IMR-90 (cell line): ENCODE results near the gene LNX1. TPM values are rescaled to one million over a fixed set of nuclear protein-coding genes. Genes with fewer than 3 reads are reported as not detected.

Experiments
- ATAC-seq: fragments of 200-7000 bp; cut with Tn5 transposase; 2 replicates; pipeline ENCODE4 v1.9.1; 2020; ENCODE audit warnings: low read depth, mild to moderate bottlenecking, moderate library complexity
- BruUV-seq: library from RNA; stranded (reverse); fragments of 400-500 nt; replicated peaks from 2 replicates; lab custom pipeline; 2021; lab: Mats Ljungman, UMichigan
- CTCF ChIA-PET: fragments of 300-600 bp; formaldehyde crosslinking; extraction: SDS; loops from one replicate; lab custom pipeline; 2021; ENCODE audit warnings: antibody characterized with exemption; lab: Yijun Ruan, JAX
- POLR2A ChIA-PET: fragments of 300-600 bp; sonication (Branson Sonifier 250); formaldehyde crosslinking; loops from one replicate; lab custom pipeline; 2022; ENCODE audit warnings: antibody characterized with exemption; ENCODE audit not compliant: unreplicated experiment; lab: Charles Lee
- DNase-seq: peaks from one replicate; pipeline ENCODE4 v3.0.0; 2013
- H2AFZ ChIP-seq: replicated peaks from 2 replicates; pipeline ENCODE3; 2013; ENCODE audit warnings: low read length, mild to moderate bottlenecking; ENCODE audit not compliant: poor library complexity
- H2AK5ac ChIP-seq: 2 replicates; pipeline ENCODE4 v1.6.1; 2013; ENCODE audit warnings: low read depth, low read length, inconsistent platforms
- H2AK9ac ChIP-seq: replicated peaks from 2 replicates; pipeline ENCODE3; 2013; ENCODE audit warnings: mild to moderate bottlenecking, low read depth, low read length, moderate library complexity; ENCODE audit not compliant: poor library complexity
- H2BK120ac ChIP-seq: 2 replicates; pipeline ENCODE4 v1.6.1; 2013; ENCODE audit warnings: low read depth, low read length, inconsistent platforms
- H2BK15ac ChIP-seq: 3 replicates; pipeline ENCODE4 v1.6.1; 2013; ENCODE audit warnings: low read depth, low read length, inconsistent platforms
- H2BK20ac ChIP-seq: 2 replicates; pipeline ENCODE4 v1.6.1; 2013; ENCODE audit warnings: low read depth, mild to moderate bottlenecking, inconsistent platforms, low read length, moderate library complexity
- H2BK5ac ChIP-seq: 2 replicates; pipeline ENCODE4 v1.6.1; 2013; ENCODE audit warnings: mild to moderate bottlenecking, low read depth, low read length, inconsistent platforms; ENCODE audit not compliant: poor library complexity, severe bottlenecking
- H3K14ac ChIP-seq: replicated peaks from 2 replicates; pipeline ENCODE4 v1.6.1; 2013; ENCODE audit warnings: low read depth, low read length, inconsistent platforms
- H3K18ac ChIP-seq: 2 replicates; pipeline ENCODE4 v1.6.1; 2013; ENCODE audit warnings: low read depth, low read length, control low read depth
- H3K23ac ChIP-seq: 2 replicates; pipeline ENCODE4 v1.6.1; 2013; ENCODE audit warnings: low read depth, low read length, inconsistent platforms
- H3K27ac ChIP-seq: 2 replicates; pipeline ENCODE4 v1.5.1; 2013; ENCODE audit warnings: mild to moderate bottlenecking, control low read depth, low read length; ENCODE audit not compliant: insufficient read depth
- H3K27me3 ChIP-seq: 2 replicates; pipeline ENCODE4 v1.6.1; 2013; ENCODE audit warnings: low read length; ENCODE audit not compliant: control insufficient read depth, insufficient read depth
- H3K36me3 ChIP-seq: 2 replicates; pipeline ENCODE4 v1.6.1; 2013; ENCODE audit warnings: low read length, mixed read lengths; ENCODE audit not compliant: control insufficient read depth, insufficient read depth
- H3K4ac ChIP-seq: 2 replicates; pipeline ENCODE4 v1.6.1; 2013; ENCODE audit warnings: low read depth, low read length, inconsistent platforms
- H3K4me1 ChIP-seq: 2 replicates; pipeline ENCODE4 v1.6.1; 2013; ENCODE audit warnings: low read length, mixed read lengths; ENCODE audit not compliant: control insufficient read depth, insufficient read depth
- H3K4me2 ChIP-seq: 2 replicates; pipeline ENCODE4 v1.6.1; 2013; ENCODE audit warnings: low read depth, mild to moderate bottlenecking, control low read depth, low read length, moderate library complexity
- H3K4me3 ChIP-seq: 2 replicates; pipeline ENCODE4 v1.5.1; 2013; ENCODE audit warnings: low read depth, mild to moderate bottlenecking, control low read depth, low read length, moderate library complexity; ENCODE audit not compliant: insufficient read depth
- H3K56ac ChIP-seq: 2 replicates; pipeline ENCODE4 v1.6.1; 2013; ENCODE audit warnings: low read length, inconsistent platforms; ENCODE audit not compliant: insufficient read depth; ENCODE audit errors: extremely low read depth
- H3K79me1 ChIP-seq, 2 experiments: 2 replicates each; pipeline ENCODE4 v1.6.1; 2013; ENCODE audit warnings: low read length in 2 of 2, inconsistent platforms in 1 of 2, low read depth in 1 of 2
- H3K9ac ChIP-seq: 2 replicates; pipeline ENCODE4 v1.6.1; 2013; ENCODE audit warnings: low read depth, low read length, control low read depth
- H3K9me1 ChIP-seq: 2 replicates; pipeline ENCODE4 v1.6.1; 2013; ENCODE audit warnings: low read length, inconsistent platforms; ENCODE audit not compliant: insufficient read depth
- H3K9me3 ChIP-seq: 2 replicates; pipeline ENCODE4 v1.6.1; 2013; ENCODE audit warnings: low read length; ENCODE audit not compliant: control insufficient read depth, insufficient read depth
- H4K20me1 ChIP-seq: 2 replicates; pipeline ENCODE4 v1.6.1; 2013; ENCODE audit warnings: low read length, inconsistent platforms; ENCODE audit not compliant: insufficient read depth
- H4K5ac ChIP-seq: 2 replicates; pipeline ENCODE4 v1.6.1; 2013; ENCODE audit warnings: mild to moderate bottlenecking, low read depth, low read length, control low read depth
- H4K8ac ChIP-seq, 2 experiments: 2 replicates each; pipeline ENCODE4 v1.6.1; 2013; ENCODE audit warnings: low read depth in 2 of 2, low read length in 2 of 2, control low read depth in 1 of 2, inconsistent platforms in 1 of 2
- H4K91ac ChIP-seq: 2 replicates; pipeline ENCODE4 v1.6.1; 2013; ENCODE audit warnings: low read depth, low read length, inconsistent platforms; ENCODE audit not compliant: insufficient read depth
- BHLHE40 ChIP-seq: fragments of 150-350 bp; IDR thresholded peaks from 2 replicates; pipeline ENCODE4 v1.6.1; 2016; ENCODE audit warnings: mild to moderate bottlenecking, low read depth, low read length
- CEBPB ChIP-seq: IDR thresholded peaks from 2 replicates; pipeline ENCODE4 v1.6.1; 2012; ENCODE audit warnings: low read depth, low read length, improper control_type of control experiment
- CHD1 ChIP-seq: IDR thresholded peaks from 2 replicates; pipeline ENCODE4 v1.6.1; 2012; ENCODE audit warnings: low read depth, low read length, improper control_type of control experiment
- FOS ChIP-seq: fragments of 150-350 bp; IDR thresholded peaks from 2 replicates; pipeline ENCODE4 v1.6.1; 2016; ENCODE audit warnings: low read depth, low read length
- MAFK ChIP-seq: IDR thresholded peaks from 2 replicates; pipeline ENCODE4 v1.6.1; 2012; ENCODE audit warnings: low read depth, low read length, improper control_type of control experiment
- MAZ ChIP-seq: IDR thresholded peaks from 2 replicates; pipeline ENCODE4 v1.6.1; 2012; ENCODE audit warnings: low read depth, mild to moderate bottlenecking, low read length, improper control_type of control experiment, moderate library complexity, borderline replicate concordance
- MXI1 ChIP-seq: IDR thresholded peaks from 2 replicates; pipeline ENCODE4 v1.6.1; 2012; ENCODE audit warnings: low read depth, mild to moderate bottlenecking, low read length, moderate library complexity, borderline replicate concordance
- NFE2L2 ChIP-seq: fragments of 150-350 bp; IDR thresholded peaks from 2 replicates; pipeline ENCODE4 v1.6.1; 2016; ENCODE audit warnings: low read depth, mild to moderate bottlenecking, low read length
- POLR2A ChIP-seq: IDR thresholded peaks from 2 replicates; pipeline ENCODE4 v1.6.1; 2012; ENCODE audit warnings: mild to moderate bottlenecking, low read depth, low read length
- RAD21 ChIP-seq: IDR thresholded peaks from 2 replicates; pipeline ENCODE4 v1.6.1; 2012; ENCODE audit warnings: low read length, improper control_type of control experiment
- RCOR1 ChIP-seq: IDR thresholded peaks from 2 replicates; pipeline ENCODE4 v1.6.1; 2012; ENCODE audit warnings: mild to moderate bottlenecking, low read length, improper control_type of control experiment; ENCODE audit not compliant: insufficient replicate concordance
- RFX5 ChIP-seq: IDR thresholded peaks from 2 replicates; pipeline ENCODE4 v1.8.0; 2012; ENCODE audit warnings: low read depth, mild to moderate bottlenecking, low read length, moderate library complexity
- SMC3 ChIP-seq: fragments of 150-350 bp; IDR thresholded peaks from 2 replicates; pipeline ENCODE4 v1.6.1; 2016; ENCODE audit warnings: low read depth, mild to moderate bottlenecking, antibody characterized with exemption, low read length, moderate library complexity
- WGBS, 2 experiments: methylation state at CpG; one replicate each; pipeline versions ENCODE4 v1.1.5 to v1.1.7; 2013; ENCODE audit warnings: missing lambda C conversion rate in 2 of 2; ENCODE audit not compliant: insufficient read length in 1 of 2; ENCODE audit errors: extremely low coverage in 2 of 2; 5-methylcytosine and 5-hydroxymethylcytosine counted together
- dilution Hi-C: fragments of 300-500 bp; cut with HindIII; formaldehyde crosslinking; loops from one replicate; pipeline ENCODE4 v1.14.3; 2018; ENCODE audit warnings: low sequenced_read_pairs; ENCODE audit not compliant: unreplicated experiment
- in situ Hi-C: fragments of 300-500 bp; cut with MboI; formaldehyde crosslinking; loops from 3 replicates; pipeline ENCODE4 v1.14.3; 2019; ENCODE audit warnings: low sequenced_read_pairs, inconsistent platforms, mixed read lengths
- intact Hi-C: fragments of 100-400 bp; cut with micrococcal nuclease; formaldehyde crosslinking; loops from 2 replicates; pipeline ENCODE4 v1.10.0; 2022
- polyA plus RNA-seq, 3 experiments: library from polyadenylated mRNA; depleted of rRNA; stranded (reverse); fragments of >200 nt; gene quantifications; 2 replicates each; pipeline ENCODE4 v1.2.3, GENCODE V29; 2012; ENCODE audit warnings: low replicate concordance in 1 of 3
- total RNA-seq: library from RNA; depleted of rRNA; stranded (reverse); fragments of >200 nt; gene quantifications from 2 replicates; pipeline ENCODE4 v1.2.3, GENCODE V29; 2012
- TF ChIP-seq, protein P1 (sequence below): fragments of 150-350 bp; IDR thresholded peaks from 2 replicates; pipeline ENCODE4 v1.6.1; 2016; ENCODE audit warnings: low read depth, mild to moderate bottlenecking, low read length, moderate library complexity, borderline replicate concordance
- TF ChIP-seq, protein P2 (sequence below): conservative IDR thresholded peaks from 2 replicates; pipeline ENCODE4 v1.5.1; 2012; ENCODE audit warnings: mild to moderate bottlenecking, low read depth, low read length, improper control_type of control experiment
- TF ChIP-seq, protein P3 (sequence below): fragments of 150-350 bp; IDR thresholded peaks from 2 replicates; pipeline ENCODE4 v1.6.1; 2017; ENCODE audit warnings: mild to moderate bottlenecking, antibody characterized with exemption, low read length, low read depth

LNX1 gene
- total and polyA plus RNA-seq, 2 of the 4 experiments (the other 2 are of a cell fraction), result 0.15 to 0.36 TPM

DNA sequence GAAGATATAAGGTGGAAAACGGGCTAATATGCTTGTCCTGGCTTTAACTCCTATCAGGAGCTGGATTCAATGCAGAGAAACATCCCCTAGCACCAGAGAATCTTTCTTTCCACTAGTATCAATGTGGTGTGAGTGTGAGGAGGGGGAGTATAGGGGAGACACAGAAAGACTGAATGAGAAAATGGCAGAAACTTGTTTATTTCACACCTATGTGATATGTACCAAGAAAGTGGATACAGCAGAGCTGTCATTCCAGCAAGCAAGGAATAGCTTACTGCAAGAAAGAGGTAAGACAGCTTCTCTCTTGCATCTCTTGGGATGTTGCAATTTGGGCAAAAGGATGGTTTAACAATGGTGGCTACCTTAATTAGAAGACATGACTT lies 105.6 kb downstream of the LNX1 start:
- WGBS, 2 experiments, result no CpG with 5 or more reads among the region's 1 CpG
- intact Hi-C loops, result no loop called here
- H4K5ac ChIP-seq, result no peak overlapping the region
- no peaks in the 10 kb centered on the region for H3K79me1 ChIP-seq
- H4K20me1 ChIP-seq, result no peaks in the 10 kb centered on the region
- no peak overlapping the region for H4K8ac ChIP-seq
- H3K27me3 ChIP-seq, result no peaks in the 10 kb centered on the region
- no peak overlapping the region for H3K4me2 ChIP-seq
- BruUV-seq, result no TSS peak
- no peak overlapping the region for H3K4me3 ChIP-seq
- dilution Hi-C loops, result no loop called here
- ATAC-seq, result no peak
- 0 out of 2 replicates have a peak overlapping the region, but pooled peaks have one; percentile 12 for H3K4ac ChIP-seq
- no peak overlapping the region for H2AK9ac ChIP-seq
- no peak overlapping the region for H3K9ac ChIP-seq
- H2BK120ac ChIP-seq, result peak overlapping the region; percentile 22; the same call in 1 of the 2 replicates
- H3K27ac ChIP-seq, result no peak overlapping the region
- no peak overlapping the region for H2BK15ac ChIP-seq
- TF ChIP-seq RCOR1 (no peak), RAD21 (no peak), FOS (no peak), NFE2L2 (no peak), RFX5 (no peak), BHLHE40 (no peak), CHD1 (no peak), MAZ (no peak), MXI1 (no peak), SMC3 (no peak), POLR2A (no peak), MAFK (no peak), CEBPB (no peak)
- TF ChIP-seq, protein P1, sequence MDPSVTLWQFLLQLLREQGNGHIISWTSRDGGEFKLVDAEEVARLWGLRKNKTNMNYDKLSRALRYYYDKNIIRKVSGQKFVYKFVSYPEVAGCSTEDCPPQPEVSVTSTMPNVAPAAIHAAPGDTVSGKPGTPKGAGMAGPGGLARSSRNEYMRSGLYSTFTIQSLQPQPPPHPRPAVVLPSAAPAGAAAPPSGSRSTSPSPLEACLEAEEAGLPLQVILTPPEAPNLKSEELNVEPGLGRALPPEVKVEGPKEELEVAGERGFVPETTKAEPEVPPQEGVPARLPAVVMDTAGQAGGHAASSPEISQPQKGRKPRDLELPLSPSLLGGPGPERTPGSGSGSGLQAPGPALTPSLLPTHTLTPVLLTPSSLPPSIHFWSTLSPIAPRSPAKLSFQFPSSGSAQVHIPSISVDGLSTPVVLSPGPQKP, result no peak
- TF ChIP-seq, protein P2, sequence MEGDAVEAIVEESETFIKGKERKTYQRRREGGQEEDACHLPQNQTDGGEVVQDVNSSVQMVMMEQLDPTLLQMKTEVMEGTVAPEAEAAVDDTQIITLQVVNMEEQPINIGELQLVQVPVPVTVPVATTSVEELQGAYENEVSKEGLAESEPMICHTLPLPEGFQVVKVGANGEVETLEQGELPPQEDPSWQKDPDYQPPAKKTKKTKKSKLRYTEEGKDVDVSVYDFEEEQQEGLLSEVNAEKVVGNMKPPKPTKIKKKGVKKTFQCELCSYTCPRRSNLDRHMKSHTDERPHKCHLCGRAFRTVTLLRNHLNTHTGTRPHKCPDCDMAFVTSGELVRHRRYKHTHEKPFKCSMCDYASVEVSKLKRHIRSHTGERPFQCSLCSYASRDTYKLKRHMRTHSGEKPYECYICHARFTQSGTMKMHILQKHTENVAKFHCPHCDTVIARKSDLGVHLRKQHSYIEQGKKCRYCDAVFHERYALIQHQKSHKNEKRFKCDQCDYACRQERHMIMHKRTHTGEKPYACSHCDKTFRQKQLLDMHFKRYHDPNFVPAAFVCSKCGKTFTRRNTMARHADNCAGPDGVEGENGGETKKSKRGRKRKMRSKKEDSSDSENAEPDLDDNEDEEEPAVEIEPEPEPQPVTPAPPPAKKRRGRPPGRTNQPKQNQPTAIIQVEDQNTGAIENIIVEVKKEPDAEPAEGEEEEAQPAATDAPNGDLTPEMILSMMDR, result no peak
- TF ChIP-seq, protein P3, sequence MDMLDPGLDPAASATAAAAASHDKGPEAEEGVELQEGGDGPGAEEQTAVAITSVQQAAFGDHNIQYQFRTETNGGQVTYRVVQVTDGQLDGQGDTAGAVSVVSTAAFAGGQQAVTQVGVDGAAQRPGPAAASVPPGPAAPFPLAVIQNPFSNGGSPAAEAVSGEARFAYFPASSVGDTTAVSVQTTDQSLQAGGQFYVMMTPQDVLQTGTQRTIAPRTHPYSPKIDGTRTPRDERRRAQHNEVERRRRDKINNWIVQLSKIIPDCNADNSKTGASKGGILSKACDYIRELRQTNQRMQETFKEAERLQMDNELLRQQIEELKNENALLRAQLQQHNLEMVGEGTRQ, result no peak
- H3K4me1 ChIP-seq, result peaks cover 10% of the 10 kb centered on the region
- H2BK5ac ChIP-seq, result no peak overlapping the region
- POLR2A ChIA-PET, result no interaction called here
- H3K14ac ChIP-seq, result no peak overlapping the region
- H3K23ac ChIP-seq, result no peak overlapping the region
- no peaks in the 10 kb centered on the region for H3K36me3 ChIP-seq
- H2AK5ac ChIP-seq, result no peak overlapping the region
- no peak overlapping the region for H4K91ac ChIP-seq
- no peak overlapping the region for H3K56ac ChIP-seq
- H3K9me1 ChIP-seq, result no peaks in the 10 kb centered on the region; the same call in 1 of the 2 replicates
- no peaks in the 10 kb centered on the region for H3K9me3 ChIP-seq
- DNase-seq, result no peak
- CTCF ChIA-PET, result no interaction called here
- peak overlapping the region; percentile 26; the same call in 1 of the 2 replicates for H2BK20ac ChIP-seq
- H3K18ac ChIP-seq, result no peak overlapping the region
- no peak overlapping the region for H2AFZ ChIP-seq
- in situ Hi-C loops, result no loop called here
